ENCODE data around the gene KRTAP12-2.

The KRTAP12-2 gene

DNA sequence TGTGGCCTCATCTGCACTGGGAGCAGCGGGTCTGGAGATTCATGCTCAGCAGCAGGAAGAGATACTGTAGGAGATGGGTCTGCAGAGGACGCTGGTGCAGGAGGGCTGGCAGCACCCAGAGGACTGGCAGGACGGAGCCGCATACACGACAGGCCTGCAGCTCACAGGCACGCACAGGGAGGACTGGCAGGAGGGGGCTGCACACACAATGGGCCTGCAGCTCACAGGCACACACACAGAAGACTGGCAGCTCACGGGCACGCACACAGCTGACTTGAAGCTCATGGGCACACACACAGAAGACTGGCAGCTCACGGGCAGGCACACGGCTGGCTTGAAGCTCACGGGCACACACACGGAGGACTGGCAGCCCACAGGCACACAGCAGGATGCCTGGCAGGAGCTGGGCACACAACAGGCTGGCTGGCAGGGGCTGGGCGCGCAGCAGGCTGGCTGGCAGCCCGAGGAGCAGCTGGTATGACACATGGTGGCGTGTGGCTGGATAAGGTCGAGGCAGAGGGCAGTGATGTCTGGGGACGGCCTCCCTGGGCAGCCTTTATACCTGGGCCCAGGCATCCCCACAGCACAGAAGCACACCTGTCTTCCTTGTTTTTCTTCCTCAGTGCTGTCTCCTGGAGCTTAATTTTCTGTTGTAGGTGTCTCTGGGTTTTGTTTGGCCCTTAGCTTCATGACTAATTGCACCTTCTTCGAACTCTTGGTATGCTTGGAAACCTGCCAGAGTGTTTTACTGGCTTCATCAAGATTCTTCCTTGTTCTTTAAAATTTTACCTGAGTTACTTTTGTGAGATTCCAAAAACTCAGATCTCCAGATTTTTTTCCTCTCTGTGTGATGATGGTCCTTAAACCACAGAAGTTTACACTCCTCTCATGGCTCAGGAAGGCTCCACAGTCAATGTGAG lies at the start of gene KRTAP12-2:
Gene KRTAP12-2 (minus strand): TSS at position 527 of the 920 bp plus-strand sequence. CDS start 41 bp downstream, at position 486.
- DNase-seq (ENCODE audit: low spot score) = no peak

- no peak for DNase-seq (ENCODE audit: low spot score)
Measured at GRCh38 chr21:44714905-44715304, 48.2 kb upstream of the KRTAP12-2 start.

DNA sequence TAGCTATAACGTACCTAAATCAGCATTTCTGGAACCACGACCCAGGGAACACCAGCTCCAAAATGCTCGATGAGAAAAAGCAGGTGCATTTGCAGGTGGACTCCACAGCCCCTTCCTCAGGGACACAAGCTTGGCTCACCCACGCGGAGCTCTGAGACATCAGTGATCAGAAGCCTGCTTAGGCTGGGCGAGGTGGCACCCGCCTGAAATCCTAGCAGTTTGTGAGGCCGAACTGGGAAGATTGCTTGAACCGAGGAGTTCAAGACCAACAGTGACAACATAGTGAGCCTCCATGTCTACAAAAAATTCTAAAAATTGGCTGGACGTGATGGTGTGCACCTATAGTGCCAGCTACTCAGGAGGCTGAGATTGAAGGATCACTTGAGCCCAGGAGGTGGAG lies 47.1 kb upstream of the KRTAP12-2 start:
- no peak for DNase-seq (ENCODE audit: low spot score)

DNA sequence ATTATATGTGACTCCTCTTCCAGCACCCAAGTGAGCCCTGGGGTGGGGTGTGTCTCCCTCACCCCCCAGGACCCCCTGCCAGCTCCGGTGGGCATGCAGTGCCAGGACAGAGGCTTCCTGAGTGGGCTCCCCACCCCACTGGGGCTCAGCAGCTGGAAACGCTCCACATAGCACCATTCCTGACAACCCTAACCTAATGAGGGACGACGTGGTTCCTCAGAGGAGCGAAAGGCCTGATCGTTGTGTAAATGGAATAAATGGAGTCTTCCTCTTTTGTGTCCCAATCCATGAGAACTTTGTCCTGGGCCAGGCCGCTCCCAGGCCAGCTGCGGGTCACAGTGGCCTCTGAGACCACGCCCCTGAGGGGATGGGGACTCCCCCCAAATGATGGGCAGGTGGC lies 46.4 kb upstream of the KRTAP12-2 start:
- no peak for DNase-seq (ENCODE audit: low spot score)

GRCh38 chr21:44712203-44713028 lies 45.7 kb upstream of the KRTAP12-2 start:
- no peak for DNase-seq (ENCODE audit: low spot score)

DNA sequence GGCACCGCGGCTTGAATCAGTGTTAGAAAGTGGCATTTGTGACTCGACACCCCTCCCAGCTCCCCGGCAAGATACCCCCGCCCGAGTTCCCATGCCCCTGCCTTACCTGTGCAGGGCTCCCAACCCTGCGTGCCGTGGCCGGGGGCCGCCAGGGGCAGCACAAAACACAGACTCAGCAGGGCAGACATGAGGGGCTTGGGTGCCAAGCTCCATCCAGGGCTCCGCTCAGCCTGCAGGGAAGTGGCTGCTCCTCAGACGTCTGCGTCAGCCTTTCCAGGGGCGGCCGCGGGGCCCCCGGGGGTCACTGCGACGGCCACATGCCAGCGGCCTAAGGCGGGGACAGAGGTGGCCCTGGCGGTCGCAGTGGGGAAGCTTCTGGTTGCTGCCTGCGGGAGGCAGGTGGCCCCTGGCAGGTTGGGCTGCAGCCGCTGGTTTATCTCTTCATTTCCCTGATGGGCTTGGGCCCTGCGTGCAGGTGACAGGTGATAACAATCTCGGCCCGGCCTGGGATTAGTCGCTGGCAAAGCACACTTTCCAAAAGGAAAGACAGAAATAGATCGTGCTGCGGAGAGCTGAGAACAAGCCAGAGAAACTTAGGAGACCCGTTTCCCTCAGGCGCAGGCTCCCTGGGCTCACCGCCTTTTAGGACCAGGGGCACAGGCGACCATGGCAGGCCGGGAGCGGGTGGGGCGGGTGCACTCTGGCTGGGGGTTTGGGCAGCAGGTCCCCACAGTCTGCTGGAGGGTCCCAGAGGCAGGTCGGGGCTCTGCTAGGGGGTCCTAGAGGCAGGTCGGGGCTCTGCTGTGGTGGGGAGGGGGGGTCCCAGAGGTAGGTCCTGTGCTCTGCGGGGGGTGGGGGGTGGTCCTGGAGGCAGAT lies 44.8 kb upstream of the KRTAP12-2 start, which contains the start of gene TSPEAR:
Gene TSPEAR (minus strand): TSS at position 246 of the 876 bp plus-strand sequence. CDS start 58 bp downstream, at position 188.
- DNase-seq (ENCODE audit: low spot score) = no peak

GRCh38 chr21:44710756-44711326 lies 44.1 kb upstream of the KRTAP12-2 start:
- DNase-seq (ENCODE audit: low spot score) = no peak

GRCh38 chr21:44710294-44710665 lies 43.6 kb upstream of the KRTAP12-2 start:
- DNase-seq (ENCODE audit: low spot score) = no peak

GRCh38 chr21:44709426-44710293 lies 42.9 kb upstream of the KRTAP12-2 start:
- peak; percentile 20 for DNase-seq (ENCODE audit: low spot score)

- DNase-seq (ENCODE audit: low spot score) = peak; percentile 10
Measured at GRCh38 chr21:44708866-44709425, 42.2 kb upstream of the KRTAP12-2 start.

GRCh38 chr21:44708213-44708865 lies 41.6 kb upstream of the KRTAP12-2 start:
- peak; percentile 12 for DNase-seq (ENCODE audit: low spot score)

- DNase-seq (ENCODE audit: low spot score) = peak; percentile 9
Measured at GRCh38 chr21:44706706-44707581, 40.2 kb upstream of the KRTAP12-2 start.

- DNase-seq (ENCODE audit: low spot score) = peak; percentile 4
Measured at GRCh38 chr21:44706026-44706705, 39.4 kb upstream of the KRTAP12-2 start.

DNA sequence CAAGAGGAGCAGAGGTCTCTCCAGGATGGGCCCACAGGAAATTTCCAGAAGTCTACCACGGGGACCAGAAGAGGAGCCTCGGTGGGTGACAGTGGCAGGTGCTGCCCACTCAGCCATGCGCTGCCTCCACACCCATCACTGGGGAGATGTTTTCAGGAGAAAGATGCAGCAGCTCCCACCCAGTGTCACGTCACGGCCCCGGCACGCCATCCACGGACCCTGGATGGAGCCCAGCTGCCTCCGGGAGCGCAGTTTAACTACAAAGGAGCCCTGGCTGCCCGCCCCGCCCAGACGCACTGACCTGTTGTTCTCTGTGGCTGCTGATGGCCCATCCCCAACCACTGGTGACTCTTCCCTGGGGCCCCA lies 37.9 kb upstream of the KRTAP12-2 start:
- DNase-seq (ENCODE audit: low spot score) = no peak

DNA sequence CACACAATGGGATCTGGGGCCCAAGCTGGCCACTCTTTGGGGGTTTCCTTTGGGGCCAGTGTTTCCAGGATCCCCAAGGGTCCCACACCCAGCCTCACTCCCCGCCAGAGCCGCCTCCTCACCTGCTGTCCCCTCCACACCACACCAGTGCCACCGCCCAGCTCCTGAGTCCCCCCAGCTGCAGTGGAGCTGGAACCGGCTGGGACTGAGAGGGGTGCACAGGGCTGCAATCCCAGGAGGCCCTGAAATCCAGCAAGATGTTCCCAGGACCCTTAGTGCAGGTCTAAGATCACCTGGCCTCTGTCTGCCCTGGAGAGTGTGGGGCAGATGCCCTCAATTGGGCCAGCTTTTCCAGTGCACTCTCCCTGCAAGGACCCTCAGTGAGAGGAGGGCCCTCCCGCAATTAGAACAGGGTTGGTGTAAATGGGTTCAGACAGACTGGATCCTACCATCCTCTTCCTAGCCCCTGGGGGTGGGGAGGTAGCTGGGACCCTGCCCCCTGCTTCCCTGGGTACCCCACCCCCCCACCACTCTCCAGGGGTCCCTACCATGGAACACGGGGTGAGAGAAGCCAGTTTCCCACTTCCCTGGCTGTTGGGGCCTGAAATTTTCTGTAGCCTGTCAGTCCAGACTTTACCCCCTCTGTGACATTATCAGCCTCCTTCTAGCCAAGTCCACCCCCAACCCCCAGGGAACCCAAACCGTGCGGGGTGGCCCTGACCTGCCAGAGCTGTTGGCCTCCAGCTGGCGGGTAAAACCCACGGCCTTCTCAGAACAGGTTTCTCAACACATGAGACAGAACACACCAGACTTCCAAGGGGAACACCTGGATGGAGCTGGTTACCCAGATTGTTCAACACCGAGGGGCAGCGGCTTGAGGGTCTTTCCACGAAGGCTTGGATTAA lies 37.3 kb upstream of the KRTAP12-2 start:
- DNase-seq (ENCODE audit: low spot score) = no peak

GRCh38 chr21:44702973-44703730 lies 36.4 kb upstream of the KRTAP12-2 start:
- DNase-seq (ENCODE audit: low spot score) = no peak

Measured in AG20443 (cell line).